Activated naive CD8-positive, alpha-beta T cell treated with anti-CD3 and anti-CD28 coated beads, Interleukin-2, amount 10 ng/mL, durations not matched to agents 7 days and 5 days (primary cell): Measurements from ENCODE around the gene ADCY4. TPM values are rescaled to one million over a fixed set of nuclear protein-coding genes. Genes with fewer than 3 reads are reported as not detected.
"Not testable (repeated sequence)": the region's sequence is repeated elsewhere in the genome, so short reads cannot be mapped to it uniquely, and the experiment has no call there.

Experiments
- ATAC-seq: fragments of 150-1000 bp; cut with Tn5 transposase; one replicate; pipeline ENCODE4 v1.10.0; 2021; ENCODE audit warnings: low read depth, moderate library complexity
- POLR2A ChIA-PET: fragments of 350-600 bp; sonication (Branson Sonifier 250); formaldehyde crosslinking; loops from one replicate; lab custom pipeline; 2021; ENCODE audit warnings: antibody characterized with exemption; lab: Charles Lee
- DNase-seq: peaks from one replicate; pipeline ENCODE4 v3.0.0; 2021
- H3K27ac Mint-ChIP-seq: one replicate; pipeline ENCODE4 v1.8.0; 2022; ENCODE audit warnings: mild to moderate bottlenecking, mixed read lengths
- H3K27me3 Mint-ChIP-seq: one replicate; pipeline ENCODE4 v1.8.0; 2022; ENCODE audit warnings: mild to moderate bottlenecking, moderate library complexity, mixed read lengths
- H3K36me3 Mint-ChIP-seq: one replicate; pipeline ENCODE4 v1.8.0; 2021; ENCODE audit warnings: mild to moderate bottlenecking, mixed read lengths
- H3K4me1 Mint-ChIP-seq: one replicate; pipeline ENCODE4 v1.8.0; 2021; ENCODE audit warnings: mixed read lengths
- H3K4me3 Mint-ChIP-seq: one replicate; pipeline ENCODE4 v1.8.0; 2022; ENCODE audit warnings: mild to moderate bottlenecking, moderate library complexity, mixed read lengths
- H3K9me3 Mint-ChIP-seq: one replicate; pipeline ENCODE4 v1.8.0; 2021; ENCODE audit warnings: mixed read lengths
- total RNA-seq, 2 experiments: library from RNA; stranded (reverse); gene quantifications; one replicate each; pipeline ENCODE4 v1.2.3, GENCODE V29; 2021

ADCY4 gene
- total RNA-seq, 2 experiments from 2014 or later: 4.4 to 6.3 TPM

DNA sequence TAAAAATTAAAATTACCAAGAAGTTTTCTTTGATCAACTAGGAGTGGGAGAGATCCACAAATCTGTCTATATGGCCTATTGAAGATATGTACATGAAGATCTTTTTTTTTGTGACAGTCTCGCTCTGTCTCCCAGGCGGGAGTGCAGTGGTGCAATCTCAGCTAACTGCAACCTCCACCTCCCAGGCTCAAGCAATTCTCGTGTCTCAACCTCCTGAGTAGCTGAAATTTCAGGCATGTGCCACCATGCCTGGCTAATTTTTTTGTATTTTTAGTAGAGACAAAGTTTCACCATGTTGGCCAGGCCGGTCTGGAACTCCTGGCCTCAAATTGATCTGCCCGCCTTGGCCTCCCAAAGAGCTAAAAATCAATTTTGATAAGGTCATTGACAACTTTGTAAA, 28.5 kb upstream of the ADCY4 start:
- Mint-ChIP-seq H3K4me1 (peaks cover 20% of the 10 kb centered on the region), H3K27me3 (peaks cover 65% of the 10 kb centered on the region), H3K36me3 (peaks cover 2% of the 10 kb centered on the region), H3K4me3 (no peak overlapping the region), H3K9me3 (no peaks in the 10 kb centered on the region), H3K27ac (no peak overlapping the region)
- no peak for ATAC-seq
- POLR2A ChIA-PET: no interaction called here
- no peak for DNase-seq

DNA sequence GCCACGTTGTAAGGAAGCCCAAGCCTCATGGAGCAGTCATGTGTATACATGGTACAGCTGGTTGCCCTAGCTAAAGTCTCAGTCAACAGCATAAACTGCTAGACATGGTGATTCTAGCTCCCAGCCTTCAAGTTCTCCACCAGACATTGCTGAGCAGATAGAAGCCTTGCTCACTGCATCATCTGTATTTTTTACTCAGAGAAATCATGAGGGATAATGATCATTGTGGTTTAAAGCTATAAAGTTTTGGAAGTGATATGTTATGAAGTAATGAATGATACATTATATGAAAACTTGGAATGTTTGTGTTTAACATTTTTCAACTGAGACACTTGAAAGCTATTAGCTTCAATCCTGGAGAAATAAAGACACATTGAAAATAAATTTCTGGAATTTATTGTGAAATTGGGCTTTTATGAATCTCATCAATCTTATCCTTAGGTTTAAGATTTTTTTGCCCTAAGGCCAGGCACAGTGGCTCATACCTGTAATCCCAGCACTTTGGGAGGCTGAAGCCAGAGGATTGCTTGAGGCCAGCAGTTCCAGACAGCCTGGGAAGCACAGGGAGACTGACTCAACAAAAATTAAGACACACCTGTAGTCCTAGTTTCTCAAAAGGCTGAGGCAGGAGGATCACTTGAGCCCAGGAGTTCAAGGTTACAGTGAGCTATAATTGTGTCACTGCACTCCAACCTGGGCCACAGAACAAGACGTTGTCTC, 27.5 kb upstream of the ADCY4 start:
- Mint-ChIP-seq H3K27me3 (peaks cover 60% of the 10 kb centered on the region), H3K4me3 (no peak overlapping the region), H3K36me3 (peaks cover 2% of the 10 kb centered on the region), H3K9me3 (no peaks in the 10 kb centered on the region), H3K4me1 (peaks cover 16% of the 10 kb centered on the region), H3K27ac (no peak overlapping the region)
- DNase-seq (no peak), ATAC-seq (no peak)
- POLR2A ChIA-PET: no interaction called here

DNA sequence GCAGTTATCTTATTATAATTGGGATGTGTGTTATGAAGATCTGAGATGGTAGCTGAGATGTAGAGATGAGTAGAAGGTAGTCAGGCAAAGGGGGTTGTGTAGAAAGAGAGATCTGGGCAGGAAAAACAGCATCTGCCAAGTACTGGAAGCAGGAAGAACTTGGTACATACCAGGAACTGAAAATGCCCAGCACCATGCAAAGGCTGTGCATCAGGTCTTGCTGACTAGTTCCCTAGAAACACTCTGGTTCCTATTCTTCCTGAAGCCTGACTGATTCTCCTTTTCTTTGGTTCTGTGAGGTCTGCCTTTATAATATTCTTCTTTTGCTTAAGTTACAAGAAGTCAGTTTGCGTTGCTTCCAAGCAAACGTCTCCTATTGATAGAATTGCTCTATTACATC, 26.5 kb upstream of the ADCY4 start:
- peaks cover 55% of the 10 kb centered on the region for H3K27me3 Mint-ChIP-seq
- POLR2A ChIA-PET: no interaction called here

DNA sequence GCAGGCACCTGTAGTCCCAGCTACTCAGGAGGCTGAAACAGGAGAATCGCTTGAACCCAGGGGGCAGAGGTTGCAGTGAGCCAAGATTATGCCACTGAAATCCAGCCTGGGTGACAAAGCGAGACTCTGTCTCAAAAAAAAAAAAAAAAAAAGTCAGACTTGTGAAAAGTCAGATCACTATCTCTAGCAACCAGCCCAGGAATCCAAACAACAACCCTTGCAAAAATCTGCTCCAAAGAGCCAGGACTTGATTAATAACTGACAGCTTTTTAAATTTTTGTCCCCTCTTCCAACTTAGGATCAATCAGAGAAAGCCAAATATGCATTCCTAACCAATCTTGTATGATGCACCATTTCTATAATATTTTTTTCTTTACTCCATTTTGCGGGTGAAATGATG, 25.4 kb upstream of the ADCY4 start:
- H3K36me3 Mint-ChIP-seq: no peaks in the 10 kb centered on the region
- ATAC-seq (no peak), DNase-seq (no peak)
- H3K4me1 Mint-ChIP-seq: peaks cover under 1% of the 10 kb centered on the region
- POLR2A ChIA-PET: interaction anchor here (0.7 to 0.9 kb wide), 2 partner anchors 69 to 244 kb away, joined by 3 read pairs; partner anchors contain the start of genes CBLN3 and KHNYN
- no peak overlapping the region for H3K4me3 Mint-ChIP-seq
- H3K27ac Mint-ChIP-seq: no peak overlapping the region
- peaks cover 46% of the 10 kb centered on the region for H3K27me3 Mint-ChIP-seq
- no peaks in the 10 kb centered on the region for H3K9me3 Mint-ChIP-seq

More for the DNA sequence above, 26.5 kb upstream of the ADCY4 start:
- ATAC-seq: no peak
- H3K36me3 Mint-ChIP-seq: peaks cover 2% of the 10 kb centered on the region
- no peak overlapping the region for H3K4me3 Mint-ChIP-seq
- no peak overlapping the region for H3K27ac Mint-ChIP-seq
- H3K4me1 Mint-ChIP-seq: peaks cover 10% of the 10 kb centered on the region
- no peak for DNase-seq
- H3K9me3 Mint-ChIP-seq: no peaks in the 10 kb centered on the region

DNA sequence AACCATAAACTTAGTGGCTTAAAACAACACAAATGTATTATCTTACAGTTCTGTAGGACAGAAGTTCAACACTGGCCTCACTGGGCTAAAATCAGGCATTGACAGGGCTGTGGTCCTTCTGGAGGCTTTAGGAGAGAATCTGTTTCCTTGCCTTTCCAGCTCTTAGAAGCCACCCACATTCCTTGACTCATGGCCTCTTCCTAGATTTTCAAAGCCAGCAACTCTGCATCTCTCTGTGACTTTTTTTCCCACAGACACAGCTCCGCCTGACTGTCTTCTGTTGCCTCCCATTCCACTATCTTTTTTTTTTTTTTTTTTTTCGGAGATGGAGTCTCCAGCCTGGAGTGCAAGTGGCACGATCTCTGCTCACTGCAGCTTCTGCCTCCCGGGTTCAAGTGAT, 21.3 kb upstream of the ADCY4 start:
- Mint-ChIP-seq H3K4me1 (no peaks in the 10 kb centered on the region), H3K4me3 (no peak overlapping the region), H3K9me3 (no peaks in the 10 kb centered on the region), H3K27ac (no peak overlapping the region), H3K36me3 (no peaks in the 10 kb centered on the region), H3K27me3 (peaks cover 39% of the 10 kb centered on the region)
- DNase-seq: no peak
- ATAC-seq: no peak
- POLR2A ChIA-PET: no interaction called here

DNA sequence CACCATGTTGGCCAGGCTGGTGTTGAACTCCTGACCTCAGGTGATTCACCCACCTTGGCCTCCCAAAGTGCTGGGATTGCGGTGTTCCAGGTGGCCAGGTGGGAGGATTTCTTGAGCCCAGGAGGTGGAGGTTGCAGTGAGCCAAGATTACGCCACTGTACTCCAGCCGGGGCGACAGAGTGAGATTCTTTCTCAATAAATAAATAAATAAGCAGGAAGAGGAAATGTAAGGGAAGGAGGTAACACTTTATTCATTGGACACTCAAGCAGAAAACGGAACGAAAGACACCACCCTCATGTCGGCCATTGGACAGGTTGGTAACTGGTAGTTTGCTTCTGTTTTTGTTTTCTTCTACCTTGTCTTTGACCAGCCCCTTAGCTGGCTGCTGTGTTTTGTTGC, 20.1 kb upstream of the ADCY4 start:
- H3K27me3 Mint-ChIP-seq: peaks cover 46% of the 10 kb centered on the region
- no peaks in the 10 kb centered on the region for H3K4me1 Mint-ChIP-seq
- no peak overlapping the region for H3K4me3 Mint-ChIP-seq
- DNase-seq (no peak), ATAC-seq (no peak)
- H3K9me3 Mint-ChIP-seq: no peaks in the 10 kb centered on the region
- no peaks in the 10 kb centered on the region for H3K36me3 Mint-ChIP-seq
- H3K27ac Mint-ChIP-seq: no peak overlapping the region
- POLR2A ChIA-PET: no interaction called here

DNA sequence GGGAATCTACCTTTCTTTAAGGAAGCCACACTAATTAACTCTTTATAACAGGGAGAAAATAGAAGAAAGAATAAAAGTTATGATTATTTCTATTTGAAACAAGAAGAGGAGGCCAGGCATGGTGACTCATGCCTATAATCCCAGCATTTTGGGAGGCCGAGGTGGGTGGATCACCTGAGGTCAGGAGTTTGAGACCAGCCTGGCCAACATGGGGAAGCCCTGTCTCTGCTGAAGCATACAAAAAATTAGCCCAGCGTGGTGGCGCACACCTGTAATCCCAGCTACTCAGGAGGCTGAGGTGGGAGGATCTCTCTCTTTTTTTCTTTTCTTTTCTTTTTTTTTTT, 19.6 kb upstream of the ADCY4 start:
- not testable (repeated sequence) for H3K27ac Mint-ChIP-seq

DNA sequence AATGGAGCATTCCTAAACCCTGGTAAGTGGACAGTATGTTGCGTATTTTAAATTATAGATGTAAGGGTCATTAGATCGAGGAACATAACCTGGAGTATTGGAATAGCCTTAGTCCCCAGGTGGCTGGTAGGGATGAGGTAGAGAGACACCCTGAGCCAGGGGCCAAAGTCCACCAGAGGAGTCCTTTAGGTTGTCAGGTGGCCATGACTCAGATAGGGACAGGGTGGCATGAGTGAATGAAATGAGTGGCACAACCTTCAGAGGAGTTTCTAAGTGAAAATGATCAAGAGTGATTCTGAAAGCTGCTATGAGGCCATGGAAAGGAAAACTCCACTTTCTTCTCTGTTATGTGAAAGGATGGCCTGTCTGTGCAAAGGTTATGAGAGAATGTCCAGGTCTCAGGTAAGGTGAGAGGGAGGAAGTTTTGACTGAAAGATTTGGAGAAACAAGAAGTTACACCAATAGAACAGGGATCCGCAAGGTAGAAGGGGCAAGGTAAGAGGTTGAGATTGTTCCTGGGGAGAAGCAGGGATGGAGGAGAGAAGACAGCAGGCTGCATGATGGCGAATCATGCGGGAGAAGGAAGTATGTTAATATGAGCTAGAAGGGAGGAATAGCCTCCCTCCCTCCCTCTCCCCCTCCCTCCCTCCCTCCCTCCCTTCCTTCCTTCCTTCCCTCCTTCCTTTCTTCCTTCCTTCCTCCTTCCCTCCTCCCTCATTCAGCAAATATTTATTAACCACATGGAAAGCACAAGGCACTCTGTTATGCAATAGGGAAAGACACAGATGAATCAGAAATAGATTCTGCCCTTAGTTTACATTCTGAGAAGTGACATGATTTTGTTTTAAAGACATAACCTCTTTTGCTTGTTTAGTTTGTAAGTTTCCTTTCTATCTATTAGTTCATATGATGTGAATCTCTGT, 18.9 kb upstream of the ADCY4 start:
- no peak overlapping the region for H3K27ac Mint-ChIP-seq
- H3K36me3 Mint-ChIP-seq: no peaks in the 10 kb centered on the region
- ATAC-seq (no peak), DNase-seq (no peak)
- no peaks in the 10 kb centered on the region for H3K9me3 Mint-ChIP-seq
- POLR2A ChIA-PET: interaction anchor here (0.7 kb wide), 1 partner anchor 16 kb away, joined by 5 read pairs; no protein-coding TSS in a partner anchor
- peaks cover 51% of the 10 kb centered on the region for H3K27me3 Mint-ChIP-seq
- H3K4me3 Mint-ChIP-seq: no peak overlapping the region
- no peaks in the 10 kb centered on the region for H3K4me1 Mint-ChIP-seq

More for the DNA sequence above, 19.6 kb upstream of the ADCY4 start:
- peaks cover 47% of the 10 kb centered on the region for H3K27me3 Mint-ChIP-seq
- not testable (repeated sequence) for H3K4me1 Mint-ChIP-seq, H3K9me3 Mint-ChIP-seq, H3K36me3 Mint-ChIP-seq, H3K4me3 Mint-ChIP-seq, ATAC-seq, DNase-seq
- POLR2A ChIA-PET: interaction anchor here (0.7 kb wide), 1 partner anchor 15 kb away, joined by 5 read pairs; no protein-coding TSS in a partner anchor

DNA sequence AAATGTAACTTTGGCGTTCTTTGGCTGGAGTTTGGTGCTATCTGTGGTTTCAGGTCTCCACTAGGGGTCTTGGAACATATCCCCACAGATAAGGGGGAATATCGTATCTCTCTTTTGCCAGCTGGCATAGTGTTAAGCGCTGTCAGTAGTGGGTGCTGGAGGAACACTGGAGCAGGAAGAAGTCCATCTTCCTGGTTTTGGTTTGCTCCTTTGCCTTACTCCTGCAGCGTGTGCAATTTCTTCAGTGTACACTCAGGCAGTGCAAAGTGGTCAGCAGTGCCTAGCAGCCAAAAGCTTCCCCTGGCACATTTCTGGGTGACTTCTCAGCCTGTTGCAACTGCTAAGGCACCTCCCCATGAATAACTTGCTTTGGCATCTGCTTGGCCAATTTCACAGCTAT, 16.6 kb upstream of the ADCY4 start:
- Mint-ChIP-seq H3K27me3 (peaks cover 58% of the 10 kb centered on the region), H3K4me3 (no peak overlapping the region), H3K36me3 (no peaks in the 10 kb centered on the region), H3K9me3 (no peaks in the 10 kb centered on the region), H3K27ac (no peak overlapping the region), H3K4me1 (no peaks in the 10 kb centered on the region)
- POLR2A ChIA-PET: no interaction called here
- DNase-seq: no peak
- no peak for ATAC-seq

DNA sequence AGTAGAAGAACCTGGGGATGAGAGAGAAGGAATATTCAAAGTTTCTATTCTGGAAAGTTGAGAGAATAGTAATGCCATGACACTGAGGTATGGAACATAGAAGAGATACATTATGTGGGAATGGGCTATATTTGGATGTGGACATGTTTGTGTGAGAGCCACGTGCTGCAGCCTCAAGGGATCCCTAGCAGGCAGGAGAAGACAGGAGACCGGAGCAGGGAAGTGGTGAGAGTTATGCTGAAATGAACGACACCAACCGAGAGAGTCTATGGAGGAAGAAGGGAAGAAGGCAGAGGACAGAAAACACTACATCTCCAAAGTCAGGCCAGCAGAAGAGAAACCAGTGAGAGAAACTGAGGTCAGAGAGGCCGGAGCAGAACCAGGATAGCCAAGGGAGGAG, 14.9 kb upstream of the ADCY4 start:
- no peak overlapping the region for H3K27ac Mint-ChIP-seq
- ATAC-seq (no peak), DNase-seq (no peak)
- no peaks in the 10 kb centered on the region for H3K9me3 Mint-ChIP-seq
- H3K4me1 Mint-ChIP-seq: no peaks in the 10 kb centered on the region
- H3K36me3 Mint-ChIP-seq: no peaks in the 10 kb centered on the region
- POLR2A ChIA-PET: no interaction called here
- no peak overlapping the region for H3K4me3 Mint-ChIP-seq
- peaks cover 64% of the 10 kb centered on the region for H3K27me3 Mint-ChIP-seq

DNA sequence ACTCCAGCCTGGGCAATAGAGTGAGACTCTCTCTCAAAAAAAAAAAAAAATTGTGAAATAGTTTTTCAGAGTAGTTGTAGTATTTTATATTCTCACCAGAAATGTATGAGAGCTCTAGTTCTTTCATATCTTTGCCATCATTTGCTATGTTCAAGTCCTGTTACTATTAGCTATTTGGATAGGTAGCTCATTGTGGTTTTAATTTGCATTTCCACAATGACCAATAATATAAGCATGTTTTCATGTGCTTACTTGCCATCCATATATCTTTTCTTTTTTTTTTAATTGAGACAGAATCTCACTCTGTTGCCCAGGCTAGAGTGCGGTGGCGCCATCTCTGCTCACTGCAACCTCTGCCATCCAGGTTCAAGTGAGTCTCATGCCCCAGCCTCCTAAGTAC, 13.3 kb upstream of the ADCY4 start:
- ATAC-seq: no peak

DNA sequence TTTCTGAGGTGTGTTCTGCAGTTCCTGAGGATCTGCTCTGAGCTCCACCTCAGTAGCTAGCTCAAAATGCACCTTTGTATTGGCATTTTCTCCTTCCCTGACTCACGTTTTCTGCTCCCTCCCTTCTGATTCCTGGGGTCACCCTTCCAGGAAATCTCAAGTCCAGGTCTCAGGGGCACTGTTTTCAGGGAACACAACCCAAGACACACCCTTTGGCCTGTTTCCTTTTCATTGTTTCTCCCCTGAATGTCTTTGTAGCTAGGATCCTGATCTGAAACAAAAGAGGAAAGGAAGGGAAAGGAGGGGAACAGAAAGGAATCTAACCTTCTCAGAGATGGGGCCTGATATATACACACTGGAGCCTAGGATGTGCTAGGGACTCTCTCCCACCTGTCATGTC, 12.3 kb upstream of the ADCY4 start:
- no peak for DNase-seq
- peaks cover 62% of the 10 kb centered on the region for H3K27me3 Mint-ChIP-seq
- ATAC-seq: no peak
- no peak overlapping the region for H3K27ac Mint-ChIP-seq
- POLR2A ChIA-PET: interaction anchor here (1.0 kb wide), 1 partner anchor 82 kb away, joined by 3 read pairs; the partner anchor contains the start of genes CBLN3 and KHNYN
- H3K4me3 Mint-ChIP-seq: no peak overlapping the region
- H3K4me1 Mint-ChIP-seq: no peaks in the 10 kb centered on the region
- no peaks in the 10 kb centered on the region for H3K9me3 Mint-ChIP-seq
- H3K36me3 Mint-ChIP-seq: no peaks in the 10 kb centered on the region

More for the DNA sequence above, 13.3 kb upstream of the ADCY4 start:
- no peak overlapping the region for H3K4me3 Mint-ChIP-seq
- H3K9me3 Mint-ChIP-seq: no peaks in the 10 kb centered on the region
- DNase-seq: no peak
- H3K27ac Mint-ChIP-seq: no peak overlapping the region
- no peaks in the 10 kb centered on the region for H3K36me3 Mint-ChIP-seq
- H3K4me1 Mint-ChIP-seq: no peaks in the 10 kb centered on the region
- H3K27me3 Mint-ChIP-seq: peaks cover 65% of the 10 kb centered on the region
- POLR2A ChIA-PET: no interaction called here

DNA sequence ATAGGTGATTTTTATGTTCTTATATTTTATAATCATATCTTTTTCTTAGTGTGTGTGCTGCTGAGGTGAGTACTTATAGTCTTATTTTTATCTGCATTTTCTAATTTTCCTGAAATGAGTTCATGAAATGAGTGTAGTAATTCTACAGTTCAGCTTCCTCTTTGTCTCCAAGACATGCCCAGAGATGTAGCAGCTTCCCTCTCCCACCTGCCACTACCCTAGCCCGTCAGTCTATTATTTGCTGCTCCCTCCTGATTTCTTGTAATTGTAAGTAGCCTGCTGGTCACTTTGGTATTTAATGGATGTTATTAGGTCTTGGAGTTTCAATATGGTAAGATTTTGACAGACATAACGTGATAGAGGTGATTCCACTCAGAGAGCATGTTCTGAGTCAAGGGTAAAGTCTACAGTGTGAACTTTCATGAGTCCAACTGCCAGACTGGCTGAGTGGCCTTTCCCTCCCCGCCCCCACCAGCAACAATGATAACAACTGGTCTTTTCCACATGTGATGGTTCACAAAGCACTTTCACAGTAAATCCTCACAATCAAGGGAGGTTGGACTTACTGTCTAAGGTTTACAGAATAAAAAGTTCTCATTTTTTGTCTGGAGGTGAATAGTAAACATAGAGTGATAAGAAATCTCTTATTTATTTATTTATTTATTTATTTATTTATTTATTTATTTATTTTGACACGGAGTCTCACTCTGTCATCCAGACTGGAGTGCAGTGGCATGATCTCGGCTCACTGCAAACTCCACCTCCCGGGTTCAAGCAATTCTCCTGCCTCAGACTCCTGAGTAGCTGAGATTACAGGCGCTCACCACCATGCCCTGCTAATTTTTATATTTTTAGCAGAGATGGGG, 9.2 kb upstream of the ADCY4 start:
- no peaks in the 10 kb centered on the region for H3K36me3 Mint-ChIP-seq
- H3K4me3 Mint-ChIP-seq: no peak overlapping the region
- POLR2A ChIA-PET: no interaction called here
- ATAC-seq (no peak), DNase-seq (no peak)
- H3K27ac Mint-ChIP-seq: no peak overlapping the region
- peaks cover 4% of the 10 kb centered on the region for H3K4me1 Mint-ChIP-seq
- H3K27me3 Mint-ChIP-seq: peaks cover 38% of the 10 kb centered on the region
- H3K9me3 Mint-ChIP-seq: no peaks in the 10 kb centered on the region
